Transverse colon (tissue), 3 donors: Measurements from ENCODE around the gene AMY1B.
"Not testable (repeated sequence)": the region's sequence is repeated elsewhere in the genome, so short reads cannot be mapped to it uniquely, and the experiment has no call there.

Experiments
- EP300 ChIP-seq: sonication (generic); formaldehyde crosslinking; IDR thresholded peaks from one replicate; pipeline ENCODE4 v1.6.1; 2017; ENCODE audit warnings: antibody characterized with exemption, low read depth
- POLR2AphosphoS5 ChIP-seq, 3 donors: sonication (generic); formaldehyde crosslinking; IDR thresholded peaks; one replicate each; pipeline ENCODE4 v1.6.1; 2016; ENCODE audit warnings: antibody characterized with exemption in 3 of 3

- TF ChIP-seq EP300; POLR2AphosphoS5 (IDR thresholded peaks at IDR 0.05): not testable (repeated sequence)
Observed at GRCh38 chr1:103654133-103654532, 41.9 kb downstream of the AMY1B start.
